AG09319 (cell line): ENCODE data around the gene PET100.

ENCODE experiments used
- DNase-seq: peaks from one replicate; pipeline ENCODE4 v3.0.0-alpha.2; 2010; ENCODE audit warnings: low read depth; ENCODE audit errors: extremely low read depth
- TF ChIP-seq, protein P1 (sequence below): IDR thresholded peaks from 2 replicates; pipeline ENCODE4 v1.5.1; 2011; ENCODE audit warnings: low read depth, mild to moderate bottlenecking, inconsistent platforms, low read length, moderate library complexity

The PET100 gene

DNA sequence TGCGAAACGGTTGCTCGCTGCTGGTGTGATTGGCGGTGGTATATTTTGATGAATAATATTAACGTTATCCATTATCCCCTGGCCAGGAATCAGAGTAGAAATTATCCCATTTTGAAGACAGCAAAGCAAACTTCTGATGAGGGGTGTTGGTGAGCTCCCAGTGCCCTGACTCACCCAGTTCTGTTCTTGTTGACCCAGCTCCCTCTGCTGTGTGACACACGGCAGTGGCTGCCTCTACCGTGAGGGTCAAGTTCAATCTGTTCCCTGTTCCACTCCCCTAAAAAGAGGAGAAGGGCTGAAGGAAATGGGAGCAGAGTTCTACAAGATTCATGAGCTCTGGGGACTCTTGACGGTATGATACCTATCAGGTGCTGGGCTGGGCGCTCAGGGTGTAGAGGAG is 31.9 kb upstream of the PET100 start:
- DNase-seq, result no peak
- TF ChIP-seq, protein P1, sequence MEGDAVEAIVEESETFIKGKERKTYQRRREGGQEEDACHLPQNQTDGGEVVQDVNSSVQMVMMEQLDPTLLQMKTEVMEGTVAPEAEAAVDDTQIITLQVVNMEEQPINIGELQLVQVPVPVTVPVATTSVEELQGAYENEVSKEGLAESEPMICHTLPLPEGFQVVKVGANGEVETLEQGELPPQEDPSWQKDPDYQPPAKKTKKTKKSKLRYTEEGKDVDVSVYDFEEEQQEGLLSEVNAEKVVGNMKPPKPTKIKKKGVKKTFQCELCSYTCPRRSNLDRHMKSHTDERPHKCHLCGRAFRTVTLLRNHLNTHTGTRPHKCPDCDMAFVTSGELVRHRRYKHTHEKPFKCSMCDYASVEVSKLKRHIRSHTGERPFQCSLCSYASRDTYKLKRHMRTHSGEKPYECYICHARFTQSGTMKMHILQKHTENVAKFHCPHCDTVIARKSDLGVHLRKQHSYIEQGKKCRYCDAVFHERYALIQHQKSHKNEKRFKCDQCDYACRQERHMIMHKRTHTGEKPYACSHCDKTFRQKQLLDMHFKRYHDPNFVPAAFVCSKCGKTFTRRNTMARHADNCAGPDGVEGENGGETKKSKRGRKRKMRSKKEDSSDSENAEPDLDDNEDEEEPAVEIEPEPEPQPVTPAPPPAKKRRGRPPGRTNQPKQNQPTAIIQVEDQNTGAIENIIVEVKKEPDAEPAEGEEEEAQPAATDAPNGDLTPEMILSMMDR, result no peak

DNA sequence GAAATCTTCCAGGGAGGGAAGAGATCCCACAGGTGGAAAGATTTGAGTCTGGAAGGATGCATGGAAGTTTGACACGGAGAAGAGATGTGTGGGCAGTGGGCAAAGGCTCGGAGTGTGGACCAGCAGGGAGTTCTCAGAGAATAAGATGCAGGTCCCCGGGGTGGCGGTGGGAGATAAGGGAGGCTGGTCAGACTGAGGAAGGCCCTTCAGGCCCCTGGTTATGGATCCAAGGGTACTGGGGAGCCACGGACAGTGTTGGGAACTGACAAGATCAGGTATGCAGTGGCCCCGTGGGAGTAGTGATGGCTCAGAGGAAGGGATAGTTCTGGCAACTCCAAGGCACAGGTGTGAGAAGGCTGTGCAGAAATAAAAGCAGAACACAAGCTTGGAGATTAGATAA is 31.4 kb upstream of the PET100 start:
- DNase-seq, result no peak

DNA sequence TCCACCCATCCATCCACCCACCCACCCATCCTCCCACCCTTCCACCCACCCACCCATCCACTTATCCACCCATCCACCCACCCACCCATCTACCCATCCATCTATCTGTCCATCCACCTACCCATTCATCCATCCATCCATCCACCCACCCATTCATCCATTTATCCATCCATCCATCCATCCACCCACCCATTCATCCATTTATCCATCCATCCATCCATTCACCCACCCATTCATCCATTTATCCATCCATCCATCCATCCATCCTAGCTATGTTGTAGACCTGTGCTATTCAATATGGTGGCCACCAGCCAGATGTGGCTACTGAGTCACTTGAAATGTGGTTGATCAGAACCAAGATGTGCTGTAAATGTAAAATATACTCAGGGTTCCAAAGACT is 28.9 kb upstream of the PET100 start:
- TF ChIP-seq, protein P1, result no peak

More for the DNA sequence above, 31.4 kb upstream of the PET100 start:
- TF ChIP-seq, protein P1, result no peak

DNA sequence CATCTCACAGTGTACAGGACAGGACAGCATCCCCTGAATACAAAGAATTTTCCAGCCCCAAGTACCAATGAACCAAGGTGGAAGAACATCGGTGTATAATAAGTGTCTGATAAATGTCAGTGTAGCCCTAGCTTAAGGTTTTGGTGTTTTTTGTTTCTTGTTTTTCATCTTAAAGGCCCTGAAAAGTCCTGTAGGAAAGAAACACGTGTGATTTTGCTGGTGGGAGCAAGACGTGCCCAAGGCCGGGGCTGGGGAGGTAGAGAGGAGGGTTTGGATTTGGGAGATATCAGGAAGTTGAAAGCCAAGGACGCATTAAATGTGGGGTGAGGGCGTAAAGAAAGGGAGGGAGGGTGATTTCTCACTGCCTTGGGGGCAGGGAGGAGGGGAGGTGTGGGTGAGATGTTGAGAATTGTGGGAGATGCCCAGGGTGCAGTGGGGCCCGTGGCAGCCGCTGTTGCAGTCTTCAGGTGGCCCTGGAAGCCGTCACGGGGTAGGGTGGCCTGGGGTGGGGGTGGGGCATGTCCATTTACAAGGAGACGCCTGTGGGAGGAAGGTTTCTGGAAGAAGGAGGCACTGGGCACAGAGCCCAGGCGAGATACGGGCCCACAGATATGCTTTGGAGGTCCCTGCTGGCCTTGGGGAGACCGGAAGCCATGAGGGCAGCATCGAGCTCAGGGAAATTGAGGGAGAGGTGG is 27.2 kb upstream of the PET100 start:
- DNase-seq, result no peak
- TF ChIP-seq, protein P1, result no peak

More for the DNA sequence above, 28.9 kb upstream of the PET100 start:
- DNase-seq, result no peak

DNA sequence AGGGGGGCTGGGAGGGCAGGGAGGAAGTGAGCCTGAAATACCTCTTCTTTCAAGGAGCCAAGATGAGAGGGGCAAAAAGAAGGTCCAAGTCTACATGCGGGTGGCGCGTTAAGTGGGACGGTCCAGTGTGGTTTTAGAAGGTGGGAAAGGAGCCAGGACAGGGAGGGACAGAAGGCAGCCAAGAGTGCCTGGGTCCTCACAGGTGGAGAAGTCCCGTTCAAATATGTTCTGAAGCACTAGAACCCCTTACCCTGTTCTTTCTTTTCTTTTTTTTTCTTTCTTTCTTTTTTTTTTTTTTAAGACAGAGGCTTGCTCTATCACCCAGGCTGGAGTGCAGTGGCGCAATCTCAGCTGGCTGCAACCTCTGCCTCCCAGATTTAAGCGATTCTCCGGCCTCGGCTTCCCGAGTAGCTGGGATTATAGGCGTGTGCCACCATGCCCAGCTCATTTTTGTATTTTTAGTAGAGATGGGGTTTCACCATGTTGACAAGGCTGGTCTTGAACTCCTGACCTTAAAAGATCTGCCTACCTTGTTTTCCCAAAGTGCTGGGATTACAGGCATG is 26.6 kb upstream of the PET100 start:
- no peak for DNase-seq
- TF ChIP-seq, protein P1, result no peak

DNA sequence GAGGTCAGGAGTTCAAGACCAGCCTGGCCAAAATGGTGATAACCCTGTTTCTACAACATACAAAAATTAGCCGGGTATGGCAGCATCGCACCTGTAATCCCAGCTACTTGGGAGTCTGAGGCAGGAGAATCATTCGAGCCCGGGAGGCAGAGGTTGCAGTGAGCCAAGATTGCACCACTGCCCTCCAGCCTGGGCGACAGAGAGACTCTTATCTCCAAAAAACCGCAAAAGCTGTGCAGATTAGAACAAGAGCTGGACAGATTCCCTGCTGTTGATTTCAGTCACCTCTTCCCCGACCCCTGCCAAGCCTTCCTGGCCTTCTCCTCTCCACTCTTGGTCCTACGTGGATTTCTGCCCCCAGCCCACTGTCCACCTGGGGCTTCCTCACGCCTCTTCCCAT is 25.7 kb upstream of the PET100 start:
- TF ChIP-seq, protein P1, result no peak

DNA sequence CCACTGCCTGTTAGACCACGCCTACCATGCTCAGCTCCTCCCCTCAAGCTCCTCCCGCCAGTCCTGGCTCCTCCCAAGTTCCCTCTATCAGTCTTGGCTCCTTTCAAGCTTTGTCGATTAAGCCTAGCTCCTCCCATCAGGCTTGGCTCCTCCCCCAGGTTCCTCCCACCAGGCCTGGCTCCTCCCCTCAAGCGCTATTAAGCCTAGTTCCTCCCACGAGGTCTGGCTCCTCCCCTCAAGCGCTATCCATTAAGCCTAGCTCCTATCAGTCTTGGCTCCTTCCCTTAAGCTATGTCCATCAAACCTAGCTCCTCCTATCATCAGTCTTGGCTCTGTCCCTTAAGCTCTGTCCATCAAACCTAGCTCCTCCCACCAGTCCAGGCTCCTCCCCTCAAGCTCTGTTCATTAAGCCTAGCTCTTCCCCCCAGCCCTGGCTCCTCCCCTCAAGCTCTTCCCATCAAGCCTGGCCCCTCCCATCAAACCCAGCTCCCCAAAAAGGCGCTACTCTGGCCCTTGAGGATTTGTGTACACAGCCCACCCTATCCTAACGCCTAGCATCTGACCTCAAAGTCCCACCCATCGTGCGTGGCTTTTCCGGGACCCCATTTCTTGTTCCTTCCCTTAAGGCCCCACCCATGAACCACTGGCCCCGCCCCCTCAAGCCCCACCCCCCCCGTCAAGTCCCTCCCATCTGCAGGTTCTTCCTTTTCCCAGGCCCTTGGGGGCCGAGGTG is 23.9 kb upstream of the PET100 start:
- DNase-seq, result no peak
- TF ChIP-seq, protein P1, result no peak

More for the DNA sequence above, 25.7 kb upstream of the PET100 start:
- no peak for DNase-seq
